Caco-2 (cell line): ENCODE data around the gene LMF1. TPM values are rescaled to one million over a fixed set of nuclear protein-coding genes. Genes with fewer than 3 reads are reported as not detected.

Experiments
- BruUV-seq: library from RNA; stranded (reverse); fragments of 400-500 nt; replicated peaks from 2 replicates; lab custom pipeline; 2021; lab: Mats Ljungman, UMichigan
- CTCF ChIA-PET: fragments of 300-600 bp; sonication (Branson Sonifier 250); formaldehyde crosslinking; loops from one replicate; lab custom pipeline; 2022; ENCODE audit warnings: antibody characterized with exemption; lab: Charles Lee
- POLR2A ChIA-PET: fragments of 300-600 bp; sonication (Branson Sonifier 250); formaldehyde crosslinking; loops from one replicate; lab custom pipeline; 2022; ENCODE audit warnings: antibody characterized with exemption; lab: Charles Lee
- DNase-seq, 2 experiments: peaks; one replicate each; pipeline versions ENCODE4 v3.0.0 to v3.0.0-alpha.2; 2020 to 2022
- H3K27me3 ChIP-seq: replicated peaks from 2 replicates; pipeline ENCODE4 v1.6.0; 2011; ENCODE audit warnings: low read length; ENCODE audit not compliant: control insufficient read depth, insufficient read depth
- H3K36me3 ChIP-seq: 2 replicates; pipeline ENCODE4 v1.5.1; 2011; ENCODE audit warnings: low read length; ENCODE audit not compliant: control insufficient read depth, insufficient read depth
- H3K4me1 ChIP-seq: fragments of 250-450 bp; sonication (Bioruptor Pico); 2 replicates; pipeline ENCODE4 v1.5.1; 2020; ENCODE audit warnings: mild to moderate bottlenecking
- H3K4me3 ChIP-seq: 2 replicates; pipeline ENCODE4 v1.5.1; 2011; ENCODE audit warnings: low read depth, mild to moderate bottlenecking, control low read depth, low read length
- H3K9me3 ChIP-seq: fragments of 250-450 bp; sonication (Bioruptor Pico); 2 replicates; pipeline ENCODE4 v1.5.1; 2020; ENCODE audit warnings: mild to moderate bottlenecking, moderate library complexity
- H3K27ac Mint-ChIP-seq: one replicate; pipeline ENCODE4 v1.8.0; 2022; ENCODE audit warnings: mixed read lengths; ENCODE audit not compliant: unreplicated experiment
- H3K27me3 Mint-ChIP-seq: one replicate; pipeline ENCODE4 v1.8.0; 2022; ENCODE audit warnings: mixed read lengths; ENCODE audit not compliant: insufficient read depth, unreplicated experiment
- H3K36me3 Mint-ChIP-seq: one replicate; pipeline ENCODE4 v1.8.0; 2022; ENCODE audit warnings: mild to moderate bottlenecking, mixed read lengths; ENCODE audit not compliant: insufficient read depth, unreplicated experiment
- H3K4me1 Mint-ChIP-seq: one replicate; pipeline ENCODE4 v1.8.0; 2022; ENCODE audit warnings: low read depth, mixed read lengths; ENCODE audit not compliant: unreplicated experiment
- H3K4me3 Mint-ChIP-seq: one replicate; pipeline ENCODE4 v1.8.0; 2022; ENCODE audit warnings: mild to moderate bottlenecking, moderate library complexity, mixed read lengths; ENCODE audit not compliant: unreplicated experiment
- H3K9me3 Mint-ChIP-seq: one replicate; pipeline ENCODE4 v1.8.0; 2022; ENCODE audit warnings: mixed read lengths; ENCODE audit not compliant: unreplicated experiment
- intact Hi-C: fragments of 100-400 bp; cut with micrococcal nuclease; formaldehyde crosslinking; loops from one replicate; pipeline ENCODE4 v1.10.0; 2022; ENCODE audit not compliant: unreplicated experiment
- total RNA-seq: library from RNA; stranded (reverse); gene quantifications from 2 replicates; pipeline ENCODE4 v1.2.3, GENCODE V29; 2022
- TF ChIP-seq, protein P1 (sequence below), 2 experiments: fragments of 200-600 bp in 1 of 2; IDR thresholded peaks; 1 replicate in 1 of 2; 2 replicates in 1 of 2; pipeline versions ENCODE4 v1.5.1 to v1.8.0; 2011 to 2022; ENCODE audit warnings: antibody characterized with exemption in 1 of 2, control low read depth in 1 of 2, inconsistent platforms in 1 of 2, low read depth in 1 of 2, low read length in 1 of 2, mild to moderate bottlenecking in 1 of 2, moderate library complexity in 1 of 2; ENCODE audit not compliant: insufficient read depth in 1 of 2, severe bottlenecking in 1 of 2, unreplicated experiment in 1 of 2

LMF1 gene
- total RNA-seq, 1 experiment from 2014 or later, result 12.3 TPM

GRCh38 chr16:986411-986810 is 15.6 kb upstream of the LMF1 start:
- no peak overlapping the region for H3K4me3 ChIP-seq
- POLR2A ChIA-PET, result no interaction called here
- intact Hi-C loops, result no loop called here

DNA sequence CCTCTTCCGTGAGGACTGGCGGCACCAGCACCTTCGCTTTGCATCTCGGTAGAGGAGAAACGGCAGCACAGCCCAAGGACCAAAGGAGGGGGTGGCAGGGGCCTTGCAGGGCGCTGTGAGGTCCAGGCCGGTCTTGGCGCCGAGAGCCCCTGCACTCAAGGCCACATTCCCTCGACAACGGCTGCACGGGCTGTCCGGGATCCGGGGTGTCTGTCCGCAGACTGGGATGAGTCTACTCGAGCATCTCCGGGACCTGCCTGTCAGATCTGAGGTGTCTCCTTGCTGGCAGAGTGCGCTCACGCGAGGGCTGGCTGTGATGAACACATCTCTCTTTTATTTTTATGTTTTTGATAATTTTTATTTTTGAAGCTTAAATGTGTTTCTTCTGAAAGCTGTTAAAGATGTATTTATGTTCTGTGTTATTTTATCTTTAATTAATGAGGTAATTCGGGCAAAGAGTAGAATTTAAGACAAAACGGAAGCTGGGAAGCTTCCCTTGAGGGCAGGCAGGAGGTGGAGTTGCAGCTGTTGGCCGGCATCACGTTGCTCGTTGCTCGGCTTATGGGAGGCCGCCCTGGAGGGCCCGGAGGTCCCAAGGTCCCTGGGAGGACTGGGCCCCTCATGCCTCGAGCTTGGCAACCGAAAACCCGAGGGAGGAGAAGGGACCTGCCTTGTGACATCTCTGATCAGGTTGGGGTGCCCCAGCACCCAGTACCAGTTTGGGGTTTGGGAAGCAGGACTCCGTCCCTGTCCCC is 15.0 kb upstream of the LMF1 start:
- no TSS peak for BruUV-seq
- Mint-ChIP-seq H3K4me3 (no peak overlapping the region), H3K27ac (no peak overlapping the region), H3K4me1 (no peaks in the 10 kb centered on the region), H3K27me3 (no peaks in the 10 kb centered on the region), H3K9me3 (no peaks in the 10 kb centered on the region), H3K36me3 (no peaks in the 10 kb centered on the region)
- no peaks in the 10 kb centered on the region for H3K36me3 ChIP-seq
- no peaks in the 10 kb centered on the region for H3K27me3 ChIP-seq
- H3K4me3 ChIP-seq, result no peak overlapping the region
- ChIA-PET CTCF (no interaction called here), POLR2A (no interaction called here)
- DNase-seq, result no peak
- intact Hi-C loops, result no loop called here
- no peaks in the 10 kb centered on the region for H3K4me1 ChIP-seq
- TF ChIP-seq, protein P1, sequence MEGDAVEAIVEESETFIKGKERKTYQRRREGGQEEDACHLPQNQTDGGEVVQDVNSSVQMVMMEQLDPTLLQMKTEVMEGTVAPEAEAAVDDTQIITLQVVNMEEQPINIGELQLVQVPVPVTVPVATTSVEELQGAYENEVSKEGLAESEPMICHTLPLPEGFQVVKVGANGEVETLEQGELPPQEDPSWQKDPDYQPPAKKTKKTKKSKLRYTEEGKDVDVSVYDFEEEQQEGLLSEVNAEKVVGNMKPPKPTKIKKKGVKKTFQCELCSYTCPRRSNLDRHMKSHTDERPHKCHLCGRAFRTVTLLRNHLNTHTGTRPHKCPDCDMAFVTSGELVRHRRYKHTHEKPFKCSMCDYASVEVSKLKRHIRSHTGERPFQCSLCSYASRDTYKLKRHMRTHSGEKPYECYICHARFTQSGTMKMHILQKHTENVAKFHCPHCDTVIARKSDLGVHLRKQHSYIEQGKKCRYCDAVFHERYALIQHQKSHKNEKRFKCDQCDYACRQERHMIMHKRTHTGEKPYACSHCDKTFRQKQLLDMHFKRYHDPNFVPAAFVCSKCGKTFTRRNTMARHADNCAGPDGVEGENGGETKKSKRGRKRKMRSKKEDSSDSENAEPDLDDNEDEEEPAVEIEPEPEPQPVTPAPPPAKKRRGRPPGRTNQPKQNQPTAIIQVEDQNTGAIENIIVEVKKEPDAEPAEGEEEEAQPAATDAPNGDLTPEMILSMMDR (IDR thresholded peaks at IDR 0.05; ENCODE audit: insufficient read depth in 1 of 2, low read depth in 1 of 2, low read length in 1 of 2, severe bottlenecking in 1 of 2, unreplicated experiment in 1 of 2), result no peak
- no peaks in the 10 kb centered on the region for H3K9me3 ChIP-seq

More at GRCh38 chr16:986411-986810, 15.6 kb upstream of the LMF1 start:
- H3K36me3 Mint-ChIP-seq, result no peaks in the 10 kb centered on the region
- H3K9me3 Mint-ChIP-seq, result no peaks in the 10 kb centered on the region
- H3K4me3 Mint-ChIP-seq, result no peak overlapping the region
- no peaks in the 10 kb centered on the region for H3K4me1 ChIP-seq
- DNase-seq, result no peak
- no TSS peak for BruUV-seq
- no peaks in the 10 kb centered on the region for H3K27me3 Mint-ChIP-seq
- TF ChIP-seq, protein P1 (IDR thresholded peaks at IDR 0.05; ENCODE audit: insufficient read depth in 1 of 2, low read depth in 1 of 2, low read length in 1 of 2, severe bottlenecking in 1 of 2, unreplicated experiment in 1 of 2), result no peak
- no peak overlapping the region for H3K27ac Mint-ChIP-seq
- CTCF ChIA-PET, result no interaction called here
- H3K4me1 Mint-ChIP-seq, result no peaks in the 10 kb centered on the region
- no peaks in the 10 kb centered on the region for H3K36me3 ChIP-seq
- H3K9me3 ChIP-seq, result no peaks in the 10 kb centered on the region
- H3K27me3 ChIP-seq, result no peaks in the 10 kb centered on the region

DNA sequence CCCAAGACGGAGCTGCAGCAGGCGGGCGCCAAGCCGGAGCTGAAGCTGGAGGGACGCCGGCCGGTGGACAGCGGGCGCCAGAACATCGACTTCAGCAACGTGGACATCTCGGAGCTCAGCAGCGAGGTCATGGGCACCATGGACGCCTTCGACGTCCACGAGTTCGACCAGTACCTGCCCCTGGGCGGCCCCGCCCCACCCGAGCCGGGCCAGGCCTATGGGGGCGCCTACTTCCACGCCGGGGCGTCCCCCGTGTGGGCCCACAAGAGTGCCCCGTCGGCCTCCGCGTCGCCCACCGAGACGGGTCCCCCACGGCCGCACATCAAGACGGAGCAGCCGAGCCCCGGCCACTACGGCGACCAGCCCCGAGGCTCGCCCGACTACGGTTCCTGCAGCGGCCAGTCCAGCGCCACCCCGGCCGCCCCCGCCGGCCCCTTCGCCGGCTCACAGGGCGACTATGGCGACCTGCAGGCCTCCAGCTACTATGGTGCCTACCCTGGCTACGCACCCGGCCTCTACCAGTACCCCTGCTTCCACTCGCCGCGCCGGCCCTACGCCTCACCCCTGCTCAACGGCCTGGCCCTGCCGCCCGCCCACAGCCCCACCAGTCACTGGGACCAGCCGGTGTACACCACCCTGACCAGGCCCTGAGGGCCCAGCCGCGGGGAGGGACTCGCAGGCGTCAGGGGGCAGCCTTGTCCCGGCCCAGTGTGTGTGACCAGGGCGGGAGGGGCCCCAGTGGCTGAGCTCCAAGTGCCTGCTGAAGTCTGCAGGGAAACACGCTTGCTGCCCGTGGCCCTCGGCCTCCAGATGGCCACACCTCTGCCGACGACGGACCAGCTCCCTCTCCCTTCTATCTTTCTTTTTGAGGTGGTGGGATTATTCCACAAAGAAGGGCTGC is 14.2 kb upstream of the LMF1 start:
- Mint-ChIP-seq H3K9me3 (no peaks in the 10 kb centered on the region), H3K4me1 (no peaks in the 10 kb centered on the region), H3K4me3 (no peak overlapping the region), H3K27me3 (no peaks in the 10 kb centered on the region), H3K36me3 (no peaks in the 10 kb centered on the region), H3K27ac (no peak overlapping the region)
- no peak overlapping the region for H3K4me3 ChIP-seq
- TF ChIP-seq, protein P1 (IDR thresholded peaks at IDR 0.05; ENCODE audit: insufficient read depth in 1 of 2, low read depth in 1 of 2, low read length in 1 of 2, severe bottlenecking in 1 of 2, unreplicated experiment in 1 of 2), result no peak
- H3K9me3 ChIP-seq, result no peaks in the 10 kb centered on the region
- ChIA-PET CTCF (no interaction called here), POLR2A (no interaction called here)
- BruUV-seq, result no TSS peak
- H3K36me3 ChIP-seq, result no peaks in the 10 kb centered on the region
- DNase-seq, result no peak
- no peaks in the 10 kb centered on the region for H3K4me1 ChIP-seq
- intact Hi-C loops, result no loop called here
- no peaks in the 10 kb centered on the region for H3K27me3 ChIP-seq
